Measurements from ENCODE around the gene TPSG1.
"Not testable (repeated sequence)": the region's sequence is repeated elsewhere in the genome, so short reads cannot be mapped to it uniquely, and the experiment has no call there.

TPSG1 gene

DNA sequence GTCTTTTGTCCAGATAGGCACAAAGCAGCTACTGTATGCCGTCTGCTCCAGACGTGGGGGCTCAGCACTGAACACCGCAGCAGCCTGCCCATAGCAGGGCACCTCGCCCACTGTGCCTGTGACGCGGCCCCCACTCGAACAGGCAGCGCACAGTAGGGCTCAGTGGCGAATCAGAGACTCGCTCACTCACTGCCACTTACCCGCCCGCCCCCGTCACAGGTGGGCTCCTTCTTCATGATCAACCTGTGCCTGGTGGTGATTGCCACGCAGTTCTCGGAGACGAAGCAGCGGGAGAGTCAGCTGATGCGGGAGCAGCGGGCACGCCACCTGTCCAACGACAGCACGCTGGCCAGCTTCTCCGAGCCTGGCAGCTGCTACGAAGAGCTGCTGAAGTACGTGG lies 23.6 kb downstream of the TPSG1 start:
- TF ChIP-seq, protein P1, sequence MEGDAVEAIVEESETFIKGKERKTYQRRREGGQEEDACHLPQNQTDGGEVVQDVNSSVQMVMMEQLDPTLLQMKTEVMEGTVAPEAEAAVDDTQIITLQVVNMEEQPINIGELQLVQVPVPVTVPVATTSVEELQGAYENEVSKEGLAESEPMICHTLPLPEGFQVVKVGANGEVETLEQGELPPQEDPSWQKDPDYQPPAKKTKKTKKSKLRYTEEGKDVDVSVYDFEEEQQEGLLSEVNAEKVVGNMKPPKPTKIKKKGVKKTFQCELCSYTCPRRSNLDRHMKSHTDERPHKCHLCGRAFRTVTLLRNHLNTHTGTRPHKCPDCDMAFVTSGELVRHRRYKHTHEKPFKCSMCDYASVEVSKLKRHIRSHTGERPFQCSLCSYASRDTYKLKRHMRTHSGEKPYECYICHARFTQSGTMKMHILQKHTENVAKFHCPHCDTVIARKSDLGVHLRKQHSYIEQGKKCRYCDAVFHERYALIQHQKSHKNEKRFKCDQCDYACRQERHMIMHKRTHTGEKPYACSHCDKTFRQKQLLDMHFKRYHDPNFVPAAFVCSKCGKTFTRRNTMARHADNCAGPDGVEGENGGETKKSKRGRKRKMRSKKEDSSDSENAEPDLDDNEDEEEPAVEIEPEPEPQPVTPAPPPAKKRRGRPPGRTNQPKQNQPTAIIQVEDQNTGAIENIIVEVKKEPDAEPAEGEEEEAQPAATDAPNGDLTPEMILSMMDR (IDR thresholded peaks at IDR 0.05; ENCODE audit: control insufficient read depth, insufficient read depth, low read depth, low read length, missing control alignments): no peak
- no peak for DNase-seq (ENCODE audit: low read depth)
- H3K4me3 ChIP-seq (ENCODE audit: control insufficient read depth, low read depth, low read length): no peak overlapping the region

DNA sequence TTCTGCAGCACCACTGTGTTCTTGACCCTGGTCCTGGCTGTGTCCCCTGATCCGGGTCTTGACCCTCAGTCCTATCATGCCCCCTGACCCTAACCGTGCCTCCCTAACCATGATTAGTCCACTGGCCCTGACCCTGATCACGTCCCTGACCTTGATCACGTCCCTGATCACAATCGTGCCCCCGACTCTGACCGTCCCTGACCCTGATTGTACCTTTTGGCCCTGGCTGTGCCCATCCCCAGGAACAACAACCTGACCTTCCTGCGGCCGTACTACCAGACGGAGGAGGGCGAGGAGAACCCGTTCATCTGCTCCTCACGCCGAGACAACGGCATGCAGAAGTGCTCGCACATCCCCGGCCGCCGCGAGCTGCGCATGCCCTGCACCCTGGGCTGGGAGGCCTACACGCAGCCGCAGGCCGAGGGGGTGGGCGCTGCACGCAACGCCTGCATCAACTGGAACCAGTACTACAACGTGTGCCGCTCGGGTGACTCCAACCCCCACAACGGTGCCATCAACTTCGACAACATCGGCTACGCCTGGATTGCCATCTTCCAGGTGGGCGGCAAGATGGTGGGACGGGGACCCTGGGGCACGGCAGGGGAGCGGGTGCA lies 24.9 kb downstream of the TPSG1 start:
- TF ChIP-seq, protein P1 (IDR thresholded peaks at IDR 0.05; ENCODE audit: control insufficient read depth, insufficient read depth, low read depth, low read length, missing control alignments): no peak
- no peak overlapping the region for H3K4me3 ChIP-seq (ENCODE audit: control insufficient read depth, low read depth, low read length)
- no peak for DNase-seq (ENCODE audit: low read depth)

DNA sequence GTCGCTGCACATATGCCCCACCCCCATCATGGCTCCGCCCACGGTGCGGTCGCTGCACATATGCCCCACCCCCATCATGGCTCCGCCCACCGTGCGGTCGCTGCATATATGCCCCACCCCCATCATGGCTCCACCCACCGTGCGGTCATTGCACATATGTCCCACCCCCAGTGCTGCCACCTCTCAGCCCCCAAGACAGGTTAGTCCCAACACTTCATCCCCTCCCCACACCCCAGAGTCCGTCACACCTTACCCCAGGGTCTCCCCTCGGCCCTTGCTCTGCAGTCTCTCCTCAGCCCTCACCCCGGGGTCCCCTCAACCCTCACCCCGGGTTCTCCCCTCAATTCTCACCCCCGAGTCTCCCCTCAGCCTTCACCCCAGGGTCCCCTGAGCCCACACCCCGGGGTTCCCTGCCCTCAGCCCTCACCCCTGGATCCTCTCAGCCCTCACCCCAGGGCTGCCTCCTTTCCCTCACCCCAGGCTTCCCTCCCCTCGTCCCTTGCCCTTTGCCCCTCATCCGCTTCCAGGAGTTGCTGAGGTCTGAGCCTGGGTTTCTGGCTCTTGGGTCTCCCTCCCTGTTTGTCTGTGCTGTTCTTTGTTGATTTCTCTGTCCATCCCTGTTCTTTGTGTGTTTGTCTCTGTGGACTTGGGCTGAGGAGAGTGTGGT lies 25.6 kb downstream of the TPSG1 start:
- TF ChIP-seq, protein P1 (IDR thresholded peaks at IDR 0.05; ENCODE audit: control insufficient read depth, insufficient read depth, low read depth, low read length, missing control alignments): no peak
- no peak overlapping the region for H3K4me3 ChIP-seq (ENCODE audit: control insufficient read depth, low read depth, low read length)
- no peak for DNase-seq (ENCODE audit: low read depth)

DNA sequence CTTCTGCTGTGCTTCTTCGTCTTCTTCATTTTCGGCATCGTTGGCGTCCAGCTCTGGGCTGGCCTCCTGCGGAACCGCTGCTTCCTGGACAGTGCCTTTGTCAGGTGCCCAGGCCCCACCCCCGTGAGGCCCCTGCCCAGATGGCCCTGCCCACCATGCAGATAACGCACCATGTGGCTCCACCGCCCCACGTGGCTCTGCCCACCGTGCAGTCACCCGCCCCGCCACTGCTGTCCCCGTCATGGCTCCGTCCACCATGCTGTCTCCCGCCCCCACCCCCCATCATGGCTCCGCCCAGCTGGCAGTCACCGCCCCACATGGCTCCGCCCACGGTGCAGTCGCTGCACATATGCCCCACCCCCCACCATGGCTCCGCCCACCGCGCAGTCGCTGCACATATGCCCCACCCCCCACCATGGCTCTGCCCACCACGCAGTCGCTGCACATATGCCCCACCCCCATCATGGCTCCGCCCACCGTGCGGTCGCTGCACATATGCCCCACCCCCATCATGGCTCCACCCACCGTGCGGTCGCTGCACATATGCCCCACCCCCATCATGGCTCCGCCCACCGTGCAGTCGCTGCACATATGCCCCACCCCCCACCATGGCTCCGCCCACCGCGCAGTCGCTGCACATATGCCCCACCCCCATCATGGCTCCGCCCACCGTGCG lies 26.3 kb downstream of the TPSG1 start:
- not testable (repeated sequence) for H3K4me3 ChIP-seq (ENCODE audit: control insufficient read depth, low read depth, low read length); DNase-seq (ENCODE audit: low read depth)

DNA sequence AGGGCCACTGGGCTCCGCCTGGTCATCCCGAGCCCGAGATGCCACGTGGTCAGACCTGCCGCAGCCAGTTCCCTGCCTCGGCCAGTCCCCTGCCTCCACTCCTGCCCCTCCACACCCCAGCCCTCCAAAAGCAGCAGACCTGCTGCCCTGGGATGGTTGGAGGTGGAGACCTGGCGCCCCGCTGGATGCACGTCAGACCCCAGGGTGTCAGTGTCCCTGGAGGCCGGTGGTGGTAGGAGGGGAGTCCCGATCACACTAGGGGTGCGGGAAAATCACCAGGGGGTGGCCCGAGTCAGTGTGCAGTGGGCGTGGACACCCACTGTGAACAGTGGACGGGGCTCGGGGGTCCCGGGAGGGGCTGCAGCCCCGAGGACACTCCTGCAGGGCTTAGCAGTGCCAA lies 26.9 kb downstream of the TPSG1 start:
- TF ChIP-seq, protein P1 (IDR thresholded peaks at IDR 0.05; ENCODE audit: control insufficient read depth, insufficient read depth, low read depth, low read length, missing control alignments): no peak
- H3K4me3 ChIP-seq (ENCODE audit: control insufficient read depth, low read depth, low read length): no peak overlapping the region
- no peak for DNase-seq (ENCODE audit: low read depth)

DNA sequence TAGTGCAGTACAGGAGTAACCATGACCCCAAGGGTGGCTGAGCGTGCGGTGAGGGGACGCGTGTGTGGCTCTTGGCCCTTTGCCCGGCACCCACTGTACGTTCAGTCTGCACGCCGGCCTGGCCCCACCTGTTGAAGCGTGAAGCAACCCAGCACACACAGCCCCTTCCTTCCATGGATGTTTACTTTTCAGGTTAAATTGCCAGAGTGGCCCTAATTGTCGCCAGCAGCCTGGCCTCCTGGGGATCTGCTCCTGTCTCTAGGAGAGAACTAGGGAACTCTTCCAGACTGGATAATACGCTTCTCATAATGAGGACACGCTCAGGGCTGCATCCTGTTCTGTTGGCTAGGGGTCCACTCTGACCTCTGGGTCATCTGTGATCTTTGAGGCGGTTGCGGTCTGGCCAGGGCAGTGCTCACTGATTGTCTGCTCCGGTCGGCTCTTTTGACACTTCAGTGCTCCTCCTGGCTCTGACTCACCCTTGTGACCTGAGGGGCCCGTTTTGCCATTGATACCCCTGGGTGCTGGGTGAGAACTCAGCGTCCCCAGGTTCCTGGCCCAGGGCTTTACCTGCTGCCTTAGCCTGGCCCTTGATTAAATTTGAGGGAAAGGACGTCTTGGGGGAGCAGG lies 27.7 kb downstream of the TPSG1 start:
- TF ChIP-seq, protein P1 (IDR thresholded peaks at IDR 0.05; ENCODE audit: control insufficient read depth, insufficient read depth, low read depth, low read length, missing control alignments): no peak
- H3K4me3 ChIP-seq (ENCODE audit: control insufficient read depth, low read depth, low read length): no peak overlapping the region
- DNase-seq (ENCODE audit: low read depth): no peak

DNA sequence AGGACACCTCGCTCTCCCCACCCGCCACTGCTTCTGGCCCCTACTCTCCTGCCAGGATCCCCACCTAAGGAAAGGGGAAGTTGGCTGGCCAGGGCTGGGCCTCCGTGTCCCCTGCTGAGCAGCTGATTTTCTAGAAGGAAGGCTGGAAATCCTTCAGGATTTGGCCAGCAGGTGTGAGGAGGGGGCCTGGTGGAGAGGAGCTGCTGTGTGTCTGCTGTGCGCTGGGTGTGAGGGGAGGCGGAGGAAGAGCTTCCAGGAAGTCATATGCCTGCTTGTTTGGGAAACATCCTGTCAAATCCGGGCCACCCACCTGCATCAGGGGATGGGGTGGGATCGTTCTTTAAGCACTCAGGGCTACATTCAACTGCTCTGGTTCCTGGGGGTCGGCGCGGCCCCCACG lies 28.6 kb downstream of the TPSG1 start:
- TF ChIP-seq, protein P1 (IDR thresholded peaks at IDR 0.05; ENCODE audit: control insufficient read depth, insufficient read depth, low read depth, low read length, missing control alignments): no peak
- no peak overlapping the region for H3K4me3 ChIP-seq (ENCODE audit: control insufficient read depth, low read depth, low read length)
- DNase-seq (ENCODE audit: low read depth): no peak

All from AG09309 (cell line).